A673 (cell line): ENCODE measurements around the gene CLTRN.

Experiments
- EZH2 ChIP-seq: fragments of 200-600 bp; sonication (generic); IDR thresholded peaks from 2 replicates; pipeline ENCODE4 v1.6.1; 2017; ENCODE audit warnings: borderline replicate concordance, low read depth, mild to moderate bottlenecking, mixed read lengths, antibody characterized with exemption, low read length; ENCODE audit not compliant: poor library complexity, severe bottlenecking
- TF ChIP-seq, protein P1 (sequence below): fragments of 300-800, 200-600 bp; sonication (generic); conservative IDR thresholded peaks from 2 replicates; pipeline ENCODE4 v1.5.1; 2017; ENCODE audit warnings: low read depth, mild to moderate bottlenecking, antibody characterized with exemption, low read length, moderate library complexity, mixed read lengths

DNA sequence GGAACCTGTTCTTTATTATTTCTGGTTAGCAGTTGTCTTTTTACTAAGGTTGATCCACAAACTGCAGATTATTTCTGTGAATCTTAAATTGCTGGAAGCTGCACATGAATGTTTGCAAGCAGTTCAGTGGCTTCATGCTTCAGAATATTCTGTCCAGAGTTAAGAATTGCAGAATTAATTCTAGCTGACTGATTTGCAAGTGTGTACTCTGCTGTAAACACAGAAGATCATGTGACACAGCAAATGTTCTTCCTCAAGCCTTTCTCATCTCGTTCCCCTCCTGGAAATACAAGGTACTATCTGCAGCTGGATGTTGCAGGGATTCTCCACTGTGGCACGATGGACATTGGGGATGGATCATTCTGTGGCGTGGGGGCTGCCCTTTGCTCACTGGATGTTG lies 16.8 kb upstream of the CLTRN start:
- TF ChIP-seq, protein P1, sequence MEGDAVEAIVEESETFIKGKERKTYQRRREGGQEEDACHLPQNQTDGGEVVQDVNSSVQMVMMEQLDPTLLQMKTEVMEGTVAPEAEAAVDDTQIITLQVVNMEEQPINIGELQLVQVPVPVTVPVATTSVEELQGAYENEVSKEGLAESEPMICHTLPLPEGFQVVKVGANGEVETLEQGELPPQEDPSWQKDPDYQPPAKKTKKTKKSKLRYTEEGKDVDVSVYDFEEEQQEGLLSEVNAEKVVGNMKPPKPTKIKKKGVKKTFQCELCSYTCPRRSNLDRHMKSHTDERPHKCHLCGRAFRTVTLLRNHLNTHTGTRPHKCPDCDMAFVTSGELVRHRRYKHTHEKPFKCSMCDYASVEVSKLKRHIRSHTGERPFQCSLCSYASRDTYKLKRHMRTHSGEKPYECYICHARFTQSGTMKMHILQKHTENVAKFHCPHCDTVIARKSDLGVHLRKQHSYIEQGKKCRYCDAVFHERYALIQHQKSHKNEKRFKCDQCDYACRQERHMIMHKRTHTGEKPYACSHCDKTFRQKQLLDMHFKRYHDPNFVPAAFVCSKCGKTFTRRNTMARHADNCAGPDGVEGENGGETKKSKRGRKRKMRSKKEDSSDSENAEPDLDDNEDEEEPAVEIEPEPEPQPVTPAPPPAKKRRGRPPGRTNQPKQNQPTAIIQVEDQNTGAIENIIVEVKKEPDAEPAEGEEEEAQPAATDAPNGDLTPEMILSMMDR = no peak
- no peak for TF ChIP-seq EZH2
